ENCODE measurements around the gene FOXL2.

The FOXL2 gene

GRCh38 chr3:138912237-138912636 lies 34.7 kb downstream of the FOXL2 start:
- TF ChIP-seq CTCF (conservative IDR thresholded peaks at IDR 0.05; ENCODE audit: control insufficient read depth, insufficient read depth, low read depth, low read length), result no peak
- no peak for DNase-seq (ENCODE audit: low read depth)
- no peak overlapping the region for H3K4me3 ChIP-seq (ENCODE audit: control insufficient read depth, low read depth, low read length)

GRCh38 chr3:138911621-138912020 lies 35.3 kb downstream of the FOXL2 start:
- H3K4me3 ChIP-seq (ENCODE audit: control insufficient read depth, low read depth, low read length), result no peak overlapping the region
- TF ChIP-seq CTCF (conservative IDR thresholded peaks at IDR 0.05; ENCODE audit: control insufficient read depth, insufficient read depth, low read depth, low read length), result no peak
- DNase-seq (ENCODE audit: low read depth), result no peak

GRCh38 chr3:138909904-138910303 lies 37.0 kb downstream of the FOXL2 start:
- H3K4me3 ChIP-seq (ENCODE audit: control insufficient read depth, low read depth, low read length), result no peak overlapping the region
- TF ChIP-seq CTCF (conservative IDR thresholded peaks at IDR 0.05; ENCODE audit: control insufficient read depth, insufficient read depth, low read depth, low read length), result no peak
- DNase-seq (ENCODE audit: low read depth), result no peak

- no peak for TF ChIP-seq CTCF (conservative IDR thresholded peaks at IDR 0.05; ENCODE audit: control insufficient read depth, insufficient read depth, low read depth, low read length)
- no peak for DNase-seq (ENCODE audit: low read depth)
Observed at GRCh38 chr3:138908846-138909245, 38.1 kb downstream of the FOXL2 start.

GRCh38 chr3:138907539-138907938 lies 39.4 kb downstream of the FOXL2 start:
- no peak overlapping the region for H3K4me3 ChIP-seq (ENCODE audit: control insufficient read depth, low read depth, low read length)
- no peak for TF ChIP-seq CTCF (conservative IDR thresholded peaks at IDR 0.05; ENCODE audit: control insufficient read depth, insufficient read depth, low read depth, low read length)
- no peak for DNase-seq (ENCODE audit: low read depth)

More at GRCh38 chr3:138908846-138909245, 38.1 kb downstream of the FOXL2 start:
- H3K4me3 ChIP-seq (ENCODE audit: control insufficient read depth, low read depth, low read length), result no peak overlapping the region

- TF ChIP-seq CTCF (conservative IDR thresholded peaks at IDR 0.05; ENCODE audit: control insufficient read depth, insufficient read depth, low read depth, low read length), result no peak
Observed at GRCh38 chr3:138902171-138902570, 44.8 kb downstream of the FOXL2 start.

GRCh38 chr3:138901567-138901966 lies 45.4 kb downstream of the FOXL2 start:
- TF ChIP-seq CTCF (conservative IDR thresholded peaks at IDR 0.05; ENCODE audit: control insufficient read depth, insufficient read depth, low read depth, low read length), result no peak
- no peak overlapping the region for H3K4me3 ChIP-seq (ENCODE audit: control insufficient read depth, low read depth, low read length)
- no peak for DNase-seq (ENCODE audit: low read depth)

More at GRCh38 chr3:138902171-138902570, 44.8 kb downstream of the FOXL2 start:
- no peak overlapping the region for H3K4me3 ChIP-seq (ENCODE audit: control insufficient read depth, low read depth, low read length)
- DNase-seq (ENCODE audit: low read depth), result no peak

Data from fibroblast of mammary gland (primary cell).